ENCODE measurements around the gene RTP1.

DNA sequence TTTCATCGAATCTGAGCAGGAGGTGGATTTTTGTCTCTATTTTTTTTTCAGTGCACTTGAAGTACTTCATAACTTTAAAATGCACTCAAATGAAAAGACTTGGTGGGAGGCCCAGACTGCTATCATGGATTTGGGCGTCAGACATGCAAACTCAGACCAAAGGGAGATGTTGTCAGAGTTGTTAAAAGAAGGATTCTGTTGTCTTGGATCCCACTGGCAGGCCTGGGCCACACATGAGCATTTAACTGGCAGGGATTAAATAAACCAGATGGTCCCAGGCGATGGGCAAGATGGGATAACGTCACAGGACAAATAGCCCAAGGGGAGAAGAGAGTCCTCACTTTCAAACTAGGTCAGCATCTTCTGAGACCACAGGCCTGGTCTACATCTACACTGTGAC, 15.4 kb downstream of the RTP1 start:
- TF ChIP-seq, protein P1, sequence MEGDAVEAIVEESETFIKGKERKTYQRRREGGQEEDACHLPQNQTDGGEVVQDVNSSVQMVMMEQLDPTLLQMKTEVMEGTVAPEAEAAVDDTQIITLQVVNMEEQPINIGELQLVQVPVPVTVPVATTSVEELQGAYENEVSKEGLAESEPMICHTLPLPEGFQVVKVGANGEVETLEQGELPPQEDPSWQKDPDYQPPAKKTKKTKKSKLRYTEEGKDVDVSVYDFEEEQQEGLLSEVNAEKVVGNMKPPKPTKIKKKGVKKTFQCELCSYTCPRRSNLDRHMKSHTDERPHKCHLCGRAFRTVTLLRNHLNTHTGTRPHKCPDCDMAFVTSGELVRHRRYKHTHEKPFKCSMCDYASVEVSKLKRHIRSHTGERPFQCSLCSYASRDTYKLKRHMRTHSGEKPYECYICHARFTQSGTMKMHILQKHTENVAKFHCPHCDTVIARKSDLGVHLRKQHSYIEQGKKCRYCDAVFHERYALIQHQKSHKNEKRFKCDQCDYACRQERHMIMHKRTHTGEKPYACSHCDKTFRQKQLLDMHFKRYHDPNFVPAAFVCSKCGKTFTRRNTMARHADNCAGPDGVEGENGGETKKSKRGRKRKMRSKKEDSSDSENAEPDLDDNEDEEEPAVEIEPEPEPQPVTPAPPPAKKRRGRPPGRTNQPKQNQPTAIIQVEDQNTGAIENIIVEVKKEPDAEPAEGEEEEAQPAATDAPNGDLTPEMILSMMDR (IDR thresholded peaks at IDR 0.05 in 8 of 11, conservative IDR thresholded peaks at IDR 0.05 in 3 of 11): no peak
- TF ChIP-seq POLR2A (IDR thresholded peaks at IDR 0.05): no peak
- TF ChIP-seq POLR2AphosphoS5 (IDR thresholded peaks at IDR 0.05): no peak

Measured in spleen (tissue), 7 donors.